Nephron progenitor cell (in vitro differentiated cells): ENCODE data around the gene BHLHA15.

Experiments used
- DNase-seq: peaks from one replicate; pipeline ENCODE4 v3.0.0; 2021
- H3K27ac Mint-ChIP-seq: 2 replicates; pipeline ENCODE4 v1.8.0; 2021; ENCODE audit warnings: mild to moderate bottlenecking, moderate library complexity, mixed read lengths
- H3K27me3 Mint-ChIP-seq: 2 replicates; pipeline ENCODE4 v1.8.0; 2021; ENCODE audit warnings: mild to moderate bottlenecking, low read depth, mixed read lengths; ENCODE audit not compliant: poor library complexity
- H3K36me3 Mint-ChIP-seq: 2 replicates; pipeline ENCODE4 v1.8.0; 2021; ENCODE audit warnings: low read depth, mixed read lengths
- H3K4me1 Mint-ChIP-seq: 2 replicates; pipeline ENCODE4 v1.8.0; 2021; ENCODE audit warnings: mixed read lengths
- H3K4me3 Mint-ChIP-seq: 2 replicates; pipeline ENCODE4 v1.8.0; 2021; ENCODE audit warnings: mild to moderate bottlenecking, moderate library complexity, mixed read lengths
- H3K9me3 Mint-ChIP-seq: 2 replicates; pipeline ENCODE4 v1.8.0; 2021; ENCODE audit warnings: mild to moderate bottlenecking, moderate library complexity, mixed read lengths
- TF ChIP-seq, protein P1 (sequence below): fragments of 200-600 bp; sonication (generic); IDR thresholded peaks from 2 replicates; pipeline ENCODE4 v1.5.0; 2021; ENCODE audit warnings: antibody characterized with exemption

Gene BHLHA15

DNA sequence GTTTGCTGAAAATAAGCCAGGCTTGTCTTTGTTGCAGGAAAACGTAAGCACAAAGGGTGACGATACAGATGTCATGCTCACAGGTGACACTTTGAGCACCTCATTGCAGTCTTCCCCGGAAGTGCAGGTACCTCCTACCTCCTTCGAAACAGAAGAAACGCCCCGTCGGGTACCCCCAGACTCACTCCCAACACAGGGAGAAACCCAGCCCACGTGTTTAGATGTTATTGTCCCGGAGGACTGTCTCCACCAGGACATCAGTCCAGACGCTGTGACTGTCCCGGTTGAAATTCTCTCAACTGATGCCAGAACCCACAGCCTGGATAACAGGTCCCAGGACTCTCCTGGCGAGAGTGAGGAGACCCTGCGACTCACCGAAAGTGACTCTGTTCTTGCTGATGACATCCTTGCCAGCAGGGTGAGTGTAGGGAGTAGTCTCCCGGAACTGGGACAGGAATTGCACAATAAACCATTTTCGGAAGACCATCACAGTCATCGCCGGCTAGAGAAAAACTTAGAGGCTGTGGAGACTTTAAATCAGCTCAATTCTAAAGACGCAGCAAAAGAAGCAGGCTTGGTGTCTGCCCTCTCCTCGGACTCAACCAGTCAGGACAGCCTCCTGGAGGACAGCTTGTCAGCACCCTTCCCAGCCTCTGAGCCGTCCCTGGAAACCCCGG, 18.3 kb upstream of the BHLHA15 start:
- Mint-ChIP-seq H3K36me3 (peaks cover 59% of the 10 kb centered on the region), H3K27me3 (peaks cover 2% of the 10 kb centered on the region), H3K9me3 (no peaks in the 10 kb centered on the region), H3K27ac (no peak overlapping the region), H3K4me3 (no peak overlapping the region), H3K4me1 (no peaks in the 10 kb centered on the region)
- no peak for DNase-seq
- TF ChIP-seq, protein P1, sequence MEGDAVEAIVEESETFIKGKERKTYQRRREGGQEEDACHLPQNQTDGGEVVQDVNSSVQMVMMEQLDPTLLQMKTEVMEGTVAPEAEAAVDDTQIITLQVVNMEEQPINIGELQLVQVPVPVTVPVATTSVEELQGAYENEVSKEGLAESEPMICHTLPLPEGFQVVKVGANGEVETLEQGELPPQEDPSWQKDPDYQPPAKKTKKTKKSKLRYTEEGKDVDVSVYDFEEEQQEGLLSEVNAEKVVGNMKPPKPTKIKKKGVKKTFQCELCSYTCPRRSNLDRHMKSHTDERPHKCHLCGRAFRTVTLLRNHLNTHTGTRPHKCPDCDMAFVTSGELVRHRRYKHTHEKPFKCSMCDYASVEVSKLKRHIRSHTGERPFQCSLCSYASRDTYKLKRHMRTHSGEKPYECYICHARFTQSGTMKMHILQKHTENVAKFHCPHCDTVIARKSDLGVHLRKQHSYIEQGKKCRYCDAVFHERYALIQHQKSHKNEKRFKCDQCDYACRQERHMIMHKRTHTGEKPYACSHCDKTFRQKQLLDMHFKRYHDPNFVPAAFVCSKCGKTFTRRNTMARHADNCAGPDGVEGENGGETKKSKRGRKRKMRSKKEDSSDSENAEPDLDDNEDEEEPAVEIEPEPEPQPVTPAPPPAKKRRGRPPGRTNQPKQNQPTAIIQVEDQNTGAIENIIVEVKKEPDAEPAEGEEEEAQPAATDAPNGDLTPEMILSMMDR: no peak

DNA sequence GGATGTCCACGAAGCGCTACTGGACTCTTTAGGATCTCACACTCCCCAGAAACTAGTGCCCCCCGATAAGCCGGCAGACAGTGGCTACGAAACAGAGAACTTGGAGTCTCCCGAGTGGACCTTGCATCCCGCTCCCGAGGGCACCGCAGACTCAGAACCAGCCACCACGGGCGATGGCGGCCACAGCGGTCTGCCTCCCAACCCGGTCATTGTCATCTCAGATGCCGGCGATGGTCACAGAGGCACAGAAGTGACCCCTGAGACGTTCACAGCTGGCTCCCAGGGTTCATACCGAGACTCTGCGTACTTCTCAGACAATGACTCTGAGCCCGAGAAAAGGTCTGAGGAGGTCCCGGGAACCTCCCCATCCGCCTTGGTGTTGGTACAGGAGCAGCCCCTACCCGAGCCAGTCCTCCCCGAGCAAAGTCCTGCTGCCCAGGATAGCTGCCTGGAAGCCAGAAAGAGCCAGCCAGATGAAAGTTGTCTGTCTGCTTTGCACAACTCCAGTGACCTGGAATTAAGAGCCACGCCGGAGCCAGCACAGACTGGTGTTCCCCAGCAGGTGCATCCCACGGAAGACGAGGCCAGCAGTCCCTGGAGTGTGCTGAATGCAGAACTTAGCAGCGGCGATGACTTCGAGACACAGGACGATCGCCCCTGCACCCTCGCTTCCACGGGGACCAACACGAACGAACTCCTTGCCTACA, 17.6 kb upstream of the BHLHA15 start:
- Mint-ChIP-seq H3K4me3 (no peak overlapping the region), H3K36me3 (peaks cover 59% of the 10 kb centered on the region), H3K9me3 (peaks cover 3% of the 10 kb centered on the region), H3K4me1 (no peaks in the 10 kb centered on the region), H3K27ac (no peak overlapping the region), H3K27me3 (peaks cover 2% of the 10 kb centered on the region)
- DNase-seq: no peak
- TF ChIP-seq, protein P1: no peak

DNA sequence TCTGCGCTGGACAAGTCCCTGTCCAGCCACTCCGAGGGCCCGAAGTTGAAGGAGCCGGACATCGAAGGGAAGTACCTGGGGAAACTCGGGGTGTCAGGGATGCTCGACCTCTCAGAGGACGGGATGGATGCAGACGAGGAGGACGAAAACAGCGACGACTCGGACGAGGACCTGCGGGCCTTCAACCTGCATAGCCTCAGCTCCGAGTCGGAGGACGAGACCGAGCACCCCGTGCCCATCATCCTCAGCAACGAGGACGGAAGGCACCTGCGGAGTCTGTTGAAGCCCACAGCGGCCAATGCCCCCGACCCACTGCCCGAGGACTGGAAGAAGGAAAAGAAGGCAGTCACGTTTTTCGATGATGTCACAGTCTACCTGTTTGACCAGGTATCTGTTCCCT, 17.1 kb upstream of the BHLHA15 start:
- peaks cover 59% of the 10 kb centered on the region for H3K36me3 Mint-ChIP-seq
- H3K27ac Mint-ChIP-seq: no peak overlapping the region
- H3K4me3 Mint-ChIP-seq: no peak overlapping the region
- TF ChIP-seq, protein P1: no peak
- H3K4me1 Mint-ChIP-seq: no peaks in the 10 kb centered on the region
- H3K9me3 Mint-ChIP-seq: peaks cover 8% of the 10 kb centered on the region
- DNase-seq: no peak
- H3K27me3 Mint-ChIP-seq: peaks cover 2% of the 10 kb centered on the region

DNA sequence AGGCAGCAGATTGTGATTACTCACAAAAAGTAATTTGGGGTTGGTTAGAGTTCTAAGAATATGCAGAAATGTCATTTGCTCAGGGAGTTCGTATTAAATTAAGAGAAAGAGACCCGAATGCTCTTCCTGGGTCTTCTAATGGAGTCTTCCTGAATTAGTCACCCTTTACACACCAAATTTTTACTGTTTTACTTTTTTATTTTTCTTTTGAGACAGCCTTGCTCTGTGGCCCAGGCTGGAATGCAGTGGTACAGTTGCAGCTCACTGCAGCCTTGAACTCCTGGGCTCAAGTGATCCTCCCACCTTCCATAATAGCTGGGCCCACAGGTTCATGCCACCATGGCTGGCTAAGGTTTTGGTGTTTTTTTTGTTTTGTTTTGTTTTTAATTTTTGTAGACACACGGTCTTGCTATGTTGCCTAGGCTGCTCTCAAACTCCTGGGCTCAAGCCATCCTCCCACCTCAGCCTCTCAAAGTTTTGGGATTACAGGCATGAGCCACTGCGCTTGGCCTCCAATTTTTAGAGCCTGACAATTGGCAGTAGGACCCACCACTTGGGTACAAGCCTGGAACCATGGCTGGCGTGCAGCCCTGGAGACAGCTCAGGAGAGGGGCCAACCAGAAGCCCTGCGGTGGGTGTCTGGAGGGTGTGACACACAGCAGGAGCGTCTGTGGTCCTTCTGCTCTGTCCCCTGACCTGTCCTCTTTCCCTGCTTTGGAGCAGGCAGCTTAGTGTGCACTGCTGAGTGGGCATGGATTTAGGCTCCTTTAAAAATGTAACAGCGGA, 16.4 kb upstream of the BHLHA15 start:
- no peaks in the 10 kb centered on the region for H3K4me1 Mint-ChIP-seq
- no peak for DNase-seq
- H3K9me3 Mint-ChIP-seq: peaks cover 11% of the 10 kb centered on the region
- H3K4me3 Mint-ChIP-seq: no peak overlapping the region
- peaks cover 60% of the 10 kb centered on the region for H3K36me3 Mint-ChIP-seq
- peaks cover 2% of the 10 kb centered on the region for H3K27me3 Mint-ChIP-seq
- TF ChIP-seq, protein P1: no peak
- H3K27ac Mint-ChIP-seq: no peak overlapping the region

DNA sequence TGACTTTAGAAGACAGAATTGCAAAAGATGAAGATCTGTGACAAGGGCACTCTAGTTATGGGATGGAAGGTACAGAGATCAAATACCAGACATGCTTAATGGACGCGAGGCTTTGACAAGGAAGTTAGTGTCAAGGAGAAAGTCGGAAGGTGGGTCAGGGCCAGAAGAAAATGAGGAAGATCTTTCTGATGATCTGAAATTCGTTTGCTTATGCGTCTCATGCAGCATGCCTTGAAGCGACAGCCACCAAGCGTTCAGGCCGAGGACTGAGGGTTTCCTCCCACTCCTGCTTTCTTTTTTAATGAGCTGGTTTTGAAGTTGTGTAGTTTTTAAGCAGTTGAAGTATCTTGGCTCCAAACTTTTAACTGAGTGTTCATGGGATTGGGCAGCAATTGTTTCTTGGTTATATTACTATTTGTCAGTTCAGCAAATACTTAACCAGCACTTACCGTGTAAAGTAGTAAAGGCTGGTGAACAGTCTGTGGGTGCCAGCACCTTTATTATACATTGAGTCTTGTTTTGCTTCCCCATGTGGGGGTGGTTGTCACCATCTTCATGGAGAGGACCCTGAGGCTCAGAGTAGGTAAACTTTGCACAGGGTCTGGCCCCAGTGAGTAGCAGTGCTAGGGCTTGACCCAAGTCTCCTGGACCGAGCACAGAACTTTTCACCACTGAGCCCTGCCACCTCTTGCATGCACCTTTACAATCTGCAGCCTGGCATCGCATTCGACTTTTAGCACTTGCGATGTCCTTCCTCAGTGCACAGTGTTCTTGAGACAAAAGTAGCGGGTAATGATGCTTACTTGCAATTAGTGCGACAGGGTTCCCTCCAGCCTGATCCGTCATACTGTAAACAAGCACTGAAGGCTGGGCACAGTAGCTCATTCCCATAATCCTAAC, 14.3 kb upstream of the BHLHA15 start:
- TF ChIP-seq, protein P1: no peak
- H3K36me3 Mint-ChIP-seq: peaks cover 63% of the 10 kb centered on the region
- DNase-seq: no peak
- peaks cover 14% of the 10 kb centered on the region for H3K9me3 Mint-ChIP-seq
- no peaks in the 10 kb centered on the region for H3K4me1 Mint-ChIP-seq
- no peak overlapping the region for H3K4me3 Mint-ChIP-seq
- H3K27ac Mint-ChIP-seq: peak overlapping the region; percentile 11
- H3K27me3 Mint-ChIP-seq: peaks cover 2% of the 10 kb centered on the region
